Progenitor cell of endocrine pancreas (in vitro differentiated cells): Measurements from ENCODE around the gene MMEL1. TPM values are rescaled to one million over a fixed set of nuclear protein-coding genes. Genes with fewer than 3 reads are reported as not detected.

Experiments used
- DNase-seq: peaks from one replicate; pipeline ENCODE4 v3.0.0; 2021; ENCODE audit warnings: low spot score; ENCODE audit not compliant: unreplicated experiment
- H3K27ac Mint-ChIP-seq: 2 replicates; pipeline ENCODE4 v1.8.0; 2021; ENCODE audit warnings: mild to moderate bottlenecking, moderate library complexity, mixed read lengths
- H3K27me3 Mint-ChIP-seq: 2 replicates; pipeline ENCODE4 v1.8.0; 2021; ENCODE audit warnings: mixed read lengths
- H3K36me3 Mint-ChIP-seq: 2 replicates; pipeline ENCODE4 v1.8.0; 2022; ENCODE audit warnings: mixed read lengths; ENCODE audit not compliant: insufficient read depth
- H3K4me1 Mint-ChIP-seq: 2 replicates; pipeline ENCODE4 v1.8.0; 2021; ENCODE audit warnings: low read depth, mixed read lengths
- H3K4me3 Mint-ChIP-seq: 2 replicates; pipeline ENCODE4 v1.8.0; 2021; ENCODE audit warnings: low read depth, mild to moderate bottlenecking, moderate library complexity, mixed read lengths
- H3K9me3 Mint-ChIP-seq: 2 replicates; pipeline ENCODE4 v1.8.0; 2021; ENCODE audit warnings: low read depth, mixed read lengths
- total RNA-seq: library from RNA; stranded (reverse); gene quantifications from 2 replicates; pipeline ENCODE4 v1.2.1, GENCODE V29; 2021
- TF ChIP-seq, protein P1 (sequence below): fragments of 200-600 bp; sonication (generic); IDR thresholded peaks from one replicate; pipeline ENCODE4 v1.5.0; 2021; ENCODE audit warnings: antibody characterized with exemption, mild to moderate bottlenecking; ENCODE audit not compliant: unreplicated experiment

MMEL1 gene
- total RNA-seq, 1 donor from 2014 or later: 0.93 TPM

DNA sequence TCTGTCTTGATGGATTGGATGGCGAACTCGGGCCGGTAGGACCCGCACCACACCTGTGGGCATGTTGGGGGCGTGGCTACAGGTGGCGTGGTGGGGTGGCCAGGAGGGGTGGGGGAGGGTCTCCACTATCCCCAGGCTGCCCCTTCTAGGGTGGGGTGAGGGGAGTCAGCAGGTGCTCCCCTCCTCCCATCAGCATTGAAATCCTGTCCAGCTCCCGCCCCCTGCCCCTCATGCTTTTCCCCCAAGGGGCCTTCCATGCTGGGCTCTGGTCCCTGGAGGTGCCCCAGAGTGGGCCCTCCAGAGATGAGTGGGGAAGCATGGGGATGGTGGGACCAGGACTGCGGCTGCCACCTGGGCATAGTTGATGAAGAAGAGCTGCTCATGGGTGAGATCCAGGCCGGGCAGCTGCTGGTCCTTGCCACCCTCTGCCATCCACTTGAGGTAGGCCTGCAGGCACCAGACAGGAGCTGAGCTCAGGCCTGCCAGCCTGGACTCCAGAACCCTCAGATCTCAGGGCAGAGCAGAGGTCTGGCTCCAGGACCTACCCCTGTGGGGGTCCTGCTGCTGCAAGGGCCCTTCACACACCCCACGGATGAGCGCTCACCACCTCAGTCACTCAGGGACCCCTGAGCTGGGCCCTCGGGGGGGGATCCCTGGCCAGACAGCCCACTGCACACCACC is 41.1 kb downstream of the MMEL1 start:
- TF ChIP-seq, protein P1, sequence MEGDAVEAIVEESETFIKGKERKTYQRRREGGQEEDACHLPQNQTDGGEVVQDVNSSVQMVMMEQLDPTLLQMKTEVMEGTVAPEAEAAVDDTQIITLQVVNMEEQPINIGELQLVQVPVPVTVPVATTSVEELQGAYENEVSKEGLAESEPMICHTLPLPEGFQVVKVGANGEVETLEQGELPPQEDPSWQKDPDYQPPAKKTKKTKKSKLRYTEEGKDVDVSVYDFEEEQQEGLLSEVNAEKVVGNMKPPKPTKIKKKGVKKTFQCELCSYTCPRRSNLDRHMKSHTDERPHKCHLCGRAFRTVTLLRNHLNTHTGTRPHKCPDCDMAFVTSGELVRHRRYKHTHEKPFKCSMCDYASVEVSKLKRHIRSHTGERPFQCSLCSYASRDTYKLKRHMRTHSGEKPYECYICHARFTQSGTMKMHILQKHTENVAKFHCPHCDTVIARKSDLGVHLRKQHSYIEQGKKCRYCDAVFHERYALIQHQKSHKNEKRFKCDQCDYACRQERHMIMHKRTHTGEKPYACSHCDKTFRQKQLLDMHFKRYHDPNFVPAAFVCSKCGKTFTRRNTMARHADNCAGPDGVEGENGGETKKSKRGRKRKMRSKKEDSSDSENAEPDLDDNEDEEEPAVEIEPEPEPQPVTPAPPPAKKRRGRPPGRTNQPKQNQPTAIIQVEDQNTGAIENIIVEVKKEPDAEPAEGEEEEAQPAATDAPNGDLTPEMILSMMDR: no peak
- Mint-ChIP-seq H3K36me3 (peaks cover 5% of the 10 kb centered on the region), H3K9me3 (no peaks in the 10 kb centered on the region), H3K4me3 (no peak overlapping the region), H3K4me1 (peaks cover 1% of the 10 kb centered on the region), H3K27me3 (no peaks in the 10 kb centered on the region), H3K27ac (no peak overlapping the region)
- DNase-seq: no peak

DNA sequence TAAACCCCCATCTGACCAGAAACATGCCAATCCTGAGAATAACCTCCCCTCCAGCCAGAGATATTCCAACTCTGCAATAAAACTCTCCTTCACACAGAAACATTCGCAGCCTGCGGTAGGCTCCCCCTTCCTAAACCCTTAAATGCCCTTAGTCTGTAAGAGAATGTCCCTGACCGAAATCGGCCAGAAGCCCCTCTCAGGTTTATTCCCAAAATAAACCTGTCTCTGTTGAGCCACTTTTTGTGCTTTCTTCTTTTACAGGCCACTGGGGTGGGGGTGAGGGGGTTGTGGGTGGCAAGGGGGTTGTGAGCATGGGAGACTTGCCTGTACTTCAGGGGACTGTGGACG is 41.6 kb downstream of the MMEL1 start:
- Mint-ChIP-seq H3K36me3 (peaks cover 5% of the 10 kb centered on the region), H3K4me3 (no peak overlapping the region), H3K27ac (no peak overlapping the region), H3K27me3 (no peaks in the 10 kb centered on the region), H3K4me1 (peaks cover 1% of the 10 kb centered on the region), H3K9me3 (no peaks in the 10 kb centered on the region)
- TF ChIP-seq, protein P1: no peak
- DNase-seq: no peak

DNA sequence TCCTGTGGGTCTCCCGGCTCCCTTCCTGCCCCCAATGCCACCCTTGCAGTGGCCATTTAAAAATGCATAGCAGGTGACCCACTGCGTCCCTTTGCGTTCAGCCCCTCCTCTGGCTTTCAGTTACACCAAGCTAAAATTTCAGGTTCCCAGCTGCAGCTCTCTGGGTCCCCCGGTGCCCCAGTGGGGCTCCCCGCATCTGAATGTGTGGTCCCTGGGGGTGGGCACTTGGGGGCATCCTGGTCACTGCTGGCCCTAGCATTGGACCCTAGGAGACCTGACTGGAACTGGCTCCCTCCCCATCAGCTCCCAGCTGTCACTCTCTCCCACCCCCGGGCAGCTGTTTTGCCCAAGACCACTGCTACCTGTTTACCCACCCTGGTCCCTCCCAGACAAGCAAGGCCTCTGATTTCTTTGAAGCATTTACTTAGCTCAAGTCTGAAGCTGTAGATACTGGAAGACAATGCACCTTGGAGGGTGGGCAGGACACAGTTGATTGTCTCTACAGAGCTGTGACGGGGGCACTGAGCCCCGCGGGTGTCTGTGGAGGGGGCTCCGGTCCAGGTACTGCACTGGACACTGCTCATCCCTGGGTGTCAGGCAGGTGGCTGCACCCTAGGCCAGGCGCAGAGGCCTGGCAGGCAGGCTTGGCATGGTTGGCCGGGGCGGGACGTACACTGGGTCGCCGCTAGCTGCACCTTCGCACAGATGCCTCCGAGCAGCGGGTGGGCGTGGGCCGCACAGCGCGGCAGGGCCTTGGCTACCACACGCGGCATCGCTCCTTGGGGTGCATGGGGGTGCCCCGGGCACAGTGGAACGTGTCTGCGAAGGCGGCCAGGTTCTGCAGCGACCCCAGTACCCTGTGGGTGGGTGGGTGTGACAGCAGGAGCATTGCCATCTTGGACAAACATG is 42.3 kb downstream of the MMEL1 start:
- Mint-ChIP-seq H3K4me1 (peaks cover 2% of the 10 kb centered on the region), H3K9me3 (no peaks in the 10 kb centered on the region), H3K4me3 (no peak overlapping the region), H3K36me3 (peaks cover 5% of the 10 kb centered on the region), H3K27ac (no peak overlapping the region), H3K27me3 (no peaks in the 10 kb centered on the region)
- no peak for DNase-seq
- TF ChIP-seq, protein P1: no peak

DNA sequence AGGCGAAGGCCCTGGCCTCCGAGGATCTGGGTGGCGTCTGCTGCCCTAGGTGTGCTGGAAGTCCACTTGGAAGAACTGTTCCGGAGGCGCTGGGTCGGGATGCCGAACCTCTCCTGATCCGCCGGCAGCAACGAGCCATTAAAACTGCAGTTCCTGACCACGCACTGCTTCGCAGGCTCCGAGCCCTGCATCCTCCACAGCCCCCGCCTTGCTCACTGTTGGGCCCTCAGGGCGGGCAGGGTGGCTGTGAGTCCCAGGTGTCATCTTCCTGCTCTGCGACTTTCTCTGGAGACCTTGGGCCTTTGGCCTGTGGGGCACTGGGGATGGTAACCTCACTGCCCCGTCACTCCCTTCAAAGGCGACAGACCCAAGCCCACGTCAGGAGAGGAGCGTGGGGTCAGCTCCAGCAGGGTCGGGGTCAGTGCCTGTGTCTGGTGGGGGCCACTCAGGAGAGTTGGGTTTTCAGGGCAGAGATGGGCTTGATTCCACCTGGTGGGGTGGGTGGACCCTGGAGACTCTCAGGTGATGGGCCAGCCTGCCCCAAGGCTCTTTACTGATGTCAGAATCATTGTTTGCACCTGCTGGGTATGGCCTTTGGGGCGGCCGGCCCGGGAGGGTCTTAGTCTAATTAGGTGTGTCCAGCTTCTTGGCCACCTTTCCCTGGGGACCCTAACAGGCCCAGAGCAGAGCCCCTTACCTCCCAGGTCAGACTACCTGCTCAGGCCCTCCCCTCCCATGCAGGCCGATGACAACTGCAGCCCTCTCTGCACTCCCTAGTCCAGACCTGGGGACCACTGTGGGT is 43.2 kb downstream of the MMEL1 start:
- TF ChIP-seq, protein P1: no peak
- no peak for DNase-seq
- Mint-ChIP-seq H3K9me3 (no peaks in the 10 kb centered on the region), H3K36me3 (peaks cover 5% of the 10 kb centered on the region), H3K4me1 (peaks cover 8% of the 10 kb centered on the region), H3K27me3 (no peaks in the 10 kb centered on the region), H3K4me3 (no peak overlapping the region), H3K27ac (no peak overlapping the region)
